ENCODE results near the gene PVALEF.
"Not testable (repeated sequence)": the region's sequence is repeated elsewhere in the genome, so short reads cannot be mapped to it uniquely, and the experiment has no call there.

PVALEF gene

DNA sequence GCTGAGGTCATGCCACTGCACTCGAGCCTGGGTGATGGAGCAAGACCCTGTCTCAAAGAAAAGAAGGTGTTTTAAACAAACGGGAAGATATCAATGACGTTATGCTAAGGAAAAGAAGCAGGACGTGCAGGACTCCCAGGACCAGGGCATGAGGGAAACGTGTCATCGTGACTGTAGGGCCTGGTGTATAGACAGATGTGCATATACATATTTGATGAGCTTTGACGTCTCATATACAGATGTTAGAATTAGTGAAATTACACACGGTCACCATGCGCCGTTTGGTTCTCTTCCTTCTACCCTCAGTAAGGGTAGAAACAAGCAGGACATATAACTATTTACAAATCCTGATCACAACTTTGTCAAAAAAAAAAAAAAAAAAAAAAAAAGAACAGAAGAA is 17.6 kb upstream of the PVALEF start:
- no peak overlapping the region for H3K27ac ChIP-seq
- TF ChIP-seq, protein P1, sequence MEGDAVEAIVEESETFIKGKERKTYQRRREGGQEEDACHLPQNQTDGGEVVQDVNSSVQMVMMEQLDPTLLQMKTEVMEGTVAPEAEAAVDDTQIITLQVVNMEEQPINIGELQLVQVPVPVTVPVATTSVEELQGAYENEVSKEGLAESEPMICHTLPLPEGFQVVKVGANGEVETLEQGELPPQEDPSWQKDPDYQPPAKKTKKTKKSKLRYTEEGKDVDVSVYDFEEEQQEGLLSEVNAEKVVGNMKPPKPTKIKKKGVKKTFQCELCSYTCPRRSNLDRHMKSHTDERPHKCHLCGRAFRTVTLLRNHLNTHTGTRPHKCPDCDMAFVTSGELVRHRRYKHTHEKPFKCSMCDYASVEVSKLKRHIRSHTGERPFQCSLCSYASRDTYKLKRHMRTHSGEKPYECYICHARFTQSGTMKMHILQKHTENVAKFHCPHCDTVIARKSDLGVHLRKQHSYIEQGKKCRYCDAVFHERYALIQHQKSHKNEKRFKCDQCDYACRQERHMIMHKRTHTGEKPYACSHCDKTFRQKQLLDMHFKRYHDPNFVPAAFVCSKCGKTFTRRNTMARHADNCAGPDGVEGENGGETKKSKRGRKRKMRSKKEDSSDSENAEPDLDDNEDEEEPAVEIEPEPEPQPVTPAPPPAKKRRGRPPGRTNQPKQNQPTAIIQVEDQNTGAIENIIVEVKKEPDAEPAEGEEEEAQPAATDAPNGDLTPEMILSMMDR (IDR thresholded peaks at IDR 0.05): no peak
- no peak overlapping the region for H3K4me3 ChIP-seq
- DNase-seq (ENCODE audit: low spot score): no peak

DNA sequence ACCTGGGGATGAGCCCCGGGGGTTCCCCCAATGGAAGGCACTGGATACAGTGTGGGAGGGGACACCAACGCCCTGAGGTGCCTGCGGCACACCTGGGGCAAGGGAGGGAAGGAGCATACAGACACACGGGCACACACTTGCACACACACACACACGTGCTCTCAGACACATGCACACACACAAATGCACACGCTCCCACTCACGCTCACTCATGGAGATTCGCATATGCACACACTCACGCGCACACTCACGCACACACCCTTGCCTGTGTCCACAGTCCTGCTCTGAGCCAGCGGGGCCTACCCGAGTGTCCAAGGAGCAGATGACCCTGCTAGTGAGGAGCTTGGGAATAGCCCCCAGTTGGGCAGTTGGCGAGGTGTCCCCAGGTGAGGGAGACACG is 16.7 kb upstream of the PVALEF start:
- no peak overlapping the region for H3K27ac ChIP-seq
- no peak for DNase-seq (ENCODE audit: low spot score)
- TF ChIP-seq, protein P1 (IDR thresholded peaks at IDR 0.05): no peak
- no peak overlapping the region for H3K4me3 ChIP-seq

DNA sequence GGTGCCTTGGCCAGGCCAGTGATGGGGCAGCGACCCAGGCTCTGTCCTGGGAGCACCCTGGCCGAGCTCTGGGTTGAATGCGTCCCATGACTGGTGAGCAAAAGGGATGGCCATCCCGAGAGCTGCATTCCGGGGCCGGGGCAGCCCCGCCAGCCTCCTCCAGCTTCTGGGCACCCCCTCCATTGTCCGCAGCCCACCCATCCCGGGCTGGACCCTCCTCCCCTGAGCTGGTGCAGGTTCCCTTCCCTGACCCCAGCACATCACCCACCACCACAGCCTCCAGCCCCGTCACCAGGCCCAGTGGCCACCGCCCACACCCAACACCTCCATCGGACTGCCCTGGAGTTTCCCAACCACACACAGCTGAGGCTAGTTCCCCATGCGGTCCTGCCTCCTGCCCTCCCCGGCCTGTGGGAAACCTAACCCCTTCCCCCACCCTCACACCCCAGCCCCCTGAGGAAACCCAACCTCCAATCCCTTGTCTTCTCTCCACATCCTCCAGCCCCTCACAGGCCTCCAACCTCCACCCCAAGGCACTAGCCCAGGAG is 16.2 kb upstream of the PVALEF start:
- TF ChIP-seq, protein P1 (IDR thresholded peaks at IDR 0.05): no peak

DNA sequence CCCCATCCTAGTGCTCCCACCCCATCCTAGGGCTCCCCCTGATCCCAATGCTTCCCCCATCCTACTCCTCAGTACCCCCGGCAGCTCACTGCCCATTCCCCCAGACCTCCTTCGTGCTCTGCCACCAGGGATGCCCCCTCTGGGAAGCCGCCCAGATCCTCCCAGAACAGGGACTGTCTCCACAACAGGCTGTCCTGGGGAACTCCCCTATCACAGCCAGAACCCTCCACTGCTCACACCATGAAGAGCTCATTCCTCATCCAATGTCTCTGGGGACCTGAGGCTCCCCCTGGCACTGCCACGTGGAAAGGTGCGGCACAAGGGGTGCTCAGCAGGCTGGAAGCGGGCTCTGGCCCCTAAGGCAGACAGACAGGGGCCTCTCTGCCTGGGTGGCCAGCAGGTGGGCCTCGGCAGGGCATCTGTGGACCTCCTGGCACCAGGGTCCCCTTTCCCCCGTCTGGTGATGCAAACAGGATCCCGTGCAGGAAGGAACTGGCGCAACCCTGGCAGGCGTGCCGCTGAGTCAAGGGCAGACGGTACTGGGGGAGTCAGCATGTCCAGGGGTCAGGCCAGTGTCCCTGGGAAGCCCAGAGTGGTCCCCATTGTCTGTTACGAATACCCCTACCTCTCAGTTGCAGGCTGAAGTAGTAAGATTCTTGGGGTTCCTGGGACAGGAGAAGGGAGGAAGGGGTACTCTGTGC is 14.8 kb upstream of the PVALEF start:
- no peak overlapping the region for H3K4me3 ChIP-seq
- TF ChIP-seq, protein P1 (IDR thresholded peaks at IDR 0.05): no peak
- no peak for DNase-seq (ENCODE audit: low spot score)
- H3K27ac ChIP-seq: peak overlapping the region in 1 of 2 donors; percentile 16

More for the DNA sequence above, 16.2 kb upstream of the PVALEF start:
- Histone ChIP-seq H3K27ac (no peak overlapping the region), H3K4me3 (no peak overlapping the region)
- no peak for DNase-seq (ENCODE audit: low spot score)

DNA sequence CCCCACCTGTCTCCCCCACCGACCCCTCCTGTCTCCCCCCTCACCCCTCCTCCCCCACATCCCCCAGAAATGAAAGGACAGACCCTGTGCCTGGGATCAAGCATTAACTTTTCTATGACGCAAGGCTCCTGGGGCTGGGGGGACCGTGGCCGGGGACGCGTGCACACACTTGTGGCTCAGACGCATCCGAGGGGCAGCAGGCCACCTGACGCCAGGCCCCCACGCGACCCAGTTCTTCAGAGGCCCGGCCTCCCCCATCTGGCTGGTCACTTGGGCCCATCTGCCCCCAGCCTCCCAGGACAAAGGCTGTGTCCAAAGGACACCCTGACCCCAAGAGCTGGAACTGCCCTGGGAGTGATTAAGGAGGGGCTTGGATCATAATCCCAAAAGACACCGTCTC is 14.0 kb upstream of the PVALEF start:
- no peak for DNase-seq (ENCODE audit: low spot score)
- Histone ChIP-seq H3K4me3 (no peak overlapping the region), H3K27ac (peak overlapping the region in 1 of 2 donors; percentile 11)
- TF ChIP-seq, protein P1 (IDR thresholded peaks at IDR 0.05): no peak

DNA sequence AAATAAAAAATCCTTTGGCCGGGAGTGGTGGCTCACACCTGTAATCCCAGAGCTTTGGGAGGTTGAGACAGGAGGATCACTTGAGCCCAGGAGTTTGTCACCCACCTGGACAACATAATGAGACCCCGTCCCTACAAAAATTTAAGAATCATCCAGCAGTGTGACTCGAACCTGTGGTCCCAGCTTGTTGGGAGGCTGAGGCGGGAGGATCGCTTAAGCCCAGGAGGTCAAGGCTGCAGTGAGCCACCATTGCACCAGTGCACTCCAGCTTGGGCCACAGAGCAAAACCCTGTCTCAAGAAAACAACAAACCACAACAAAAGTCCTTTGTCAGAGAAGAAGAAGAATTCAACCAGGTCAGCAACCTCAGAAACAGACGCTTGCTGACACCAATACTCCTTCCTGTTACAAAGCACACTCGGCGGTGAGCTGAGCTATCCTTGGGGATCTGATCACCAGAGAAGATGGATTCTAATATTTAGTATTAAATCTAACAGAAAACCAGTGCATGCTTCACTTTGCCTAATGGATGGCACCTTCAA is 12.9 kb upstream of the PVALEF start:
- no peak for DNase-seq (ENCODE audit: low spot score)
- Histone ChIP-seq H3K27ac (no peak overlapping the region), H3K4me3 (no peak overlapping the region)
- TF ChIP-seq, protein P1 (IDR thresholded peaks at IDR 0.05): no peak

DNA sequence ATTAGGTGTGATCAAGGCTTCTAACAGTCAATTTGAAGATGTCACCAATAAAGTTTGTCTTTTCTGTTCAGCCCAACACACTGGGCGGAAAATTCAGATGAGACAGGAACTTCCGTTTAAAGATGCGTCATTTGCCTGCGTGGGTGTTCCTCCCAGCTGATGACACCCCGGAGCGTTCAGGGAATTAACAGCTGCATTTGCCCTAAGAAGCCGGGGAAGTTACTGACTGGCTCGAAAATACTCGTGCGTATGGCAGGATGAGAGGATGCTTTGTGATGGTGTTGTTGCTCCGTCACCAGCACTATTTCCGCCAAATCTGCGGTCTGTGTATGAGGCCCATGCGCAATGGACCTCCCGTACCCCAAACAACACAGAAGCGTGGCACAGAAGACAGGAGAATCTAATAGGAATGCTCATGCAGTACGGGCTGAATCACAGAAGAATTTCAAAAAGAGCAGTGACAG is 11.9 kb upstream of the PVALEF start:
- TF ChIP-seq, protein P1 (IDR thresholded peaks at IDR 0.05): no peak
- Histone ChIP-seq H3K27ac (no peak overlapping the region), H3K4me3 (no peak overlapping the region)
- no peak for DNase-seq (ENCODE audit: low spot score)

DNA sequence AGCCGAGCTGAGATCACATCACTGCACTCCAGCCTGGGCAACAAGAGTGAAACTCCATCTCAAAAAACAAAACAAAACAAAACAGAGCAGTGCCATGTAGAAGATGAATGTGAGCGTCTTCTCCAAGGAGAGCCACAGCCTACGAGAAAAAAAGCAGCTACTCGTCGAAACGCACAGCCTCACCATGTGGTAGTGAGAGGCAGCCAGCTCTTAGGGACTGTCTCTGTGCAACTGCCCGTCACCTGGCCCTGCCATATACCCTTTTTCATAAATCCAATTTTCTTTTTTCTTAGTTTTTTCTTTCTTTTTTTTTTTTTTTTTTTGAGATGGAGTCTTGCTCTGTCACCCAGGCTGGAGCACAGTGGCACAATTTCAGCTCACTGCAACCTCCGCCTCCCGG is 11.3 kb upstream of the PVALEF start:
- DNase-seq (ENCODE audit: low spot score); H3K27ac ChIP-seq; H3K4me3 ChIP-seq: not testable (repeated sequence)
